B cell (primary cell): ENCODE measurements around the gene SOX13. TPM values are rescaled to one million over a fixed set of nuclear protein-coding genes. Genes with fewer than 3 reads are reported as not detected.

Experiments used
- ATAC-seq: fragments of 200-7000 bp; cut with Tn5 transposase; one replicate; pipeline ENCODE4 v1.10.0; 2021; ENCODE audit warnings: low read depth, mild to moderate bottlenecking, moderate number of reproducible peaks, moderate library complexity
- CTCF ChIA-PET: fragments of 350-600 bp; sonication (Branson Sonifier 250); formaldehyde crosslinking; loops from one replicate; lab custom pipeline; 2021; ENCODE audit warnings: antibody characterized with exemption, inconsistent platforms; lab: Charles Lee
- POLR2A ChIA-PET: fragments of 350-600 bp; sonication (Branson Sonifier 250); formaldehyde crosslinking; loops from one replicate; lab custom pipeline; 2021; ENCODE audit warnings: antibody characterized with exemption; lab: Charles Lee
- DNase-seq: peaks from one replicate; pipeline ENCODE4 v3.0.0; 2013
- H2AFZ ChIP-seq: 2 replicates; pipeline ENCODE4 v1.6.1; 2012; ENCODE audit warnings: mild to moderate bottlenecking, low read depth, low read length; ENCODE audit not compliant: insufficient read depth, poor library complexity, severe bottlenecking
- H3K27ac ChIP-seq, 2 donors: 1 replicate in 1 of 2; 2 replicates in 1 of 2; pipeline ENCODE4 v1.5.1; 2012 to 2013; ENCODE audit warnings: low read length in 2 of 2, mild to moderate bottlenecking in 2 of 2, moderate library complexity in 1 of 2
- H3K27me3 ChIP-seq, 4 experiments: fragments of 200-600 bp in 1 of 4; sonication (generic) in 1 of 4; replicated peaks in 1 of 4; 1 replicate in 2 of 4; 2 replicates in 2 of 4; pipeline versions ENCODE4 v1.6.1 to v1.7.0; 2013 to 2016; ENCODE audit warnings: low read length in 3 of 4, mild to moderate bottlenecking in 2 of 4, mixed read lengths in 1 of 4, moderate library complexity in 1 of 4; ENCODE audit not compliant: insufficient read depth in 4 of 4, control insufficient read depth in 3 of 4; ENCODE audit errors: control extremely low read depth in 1 of 4
- H3K36me3 ChIP-seq, 2 experiments: replicated peaks in 1 of 2; 1 replicate in 1 of 2; 2 replicates in 1 of 2; pipeline versions ENCODE4 v1.6.1 to v1.7.1; 2013; ENCODE audit warnings: low read length in 1 of 2; ENCODE audit not compliant: insufficient read depth in 2 of 2, control insufficient read depth in 1 of 2; ENCODE audit errors: control extremely low read depth in 1 of 2, extremely low read depth in 1 of 2
- H3K4me1 ChIP-seq, 2 donors: fragments of 200-600 bp in 1 of 2; sonication (generic) in 1 of 2; 1 replicate in 1 of 2; 2 replicates in 1 of 2; pipeline versions ENCODE4 v1.5.1 to v1.6.1; 2013 to 2017; ENCODE audit warnings: low read length in 2 of 2; ENCODE audit not compliant: control insufficient read depth in 2 of 2, insufficient read depth in 2 of 2
- H3K4me2 ChIP-seq: replicated peaks from 2 replicates; pipeline ENCODE3; 2012; ENCODE audit warnings: mild to moderate bottlenecking, low read depth, low read length; ENCODE audit not compliant: poor library complexity, severe bottlenecking
- H3K4me3 ChIP-seq, 5 experiments: fragments of 200-600 bp in 1 of 5; sonication (generic) in 1 of 5; 1 replicate in 3 of 5; 2 replicates in 2 of 5; pipeline versions ENCODE4 v1.5.1 to v1.7.0; 2011 to 2016; ENCODE audit warnings: low read length in 4 of 5, mild to moderate bottlenecking in 4 of 5, low read depth in 2 of 5, control low read depth in 1 of 5, moderate library complexity in 1 of 5; ENCODE audit not compliant: insufficient read depth in 1 of 5; ENCODE audit errors: control extremely low read depth in 1 of 5, extremely low read depth in 1 of 5
- H3K79me2 ChIP-seq: fragments of 200-600 bp; sonication (generic); one replicate; pipeline ENCODE4 v1.6.0; 2016; ENCODE audit warnings: low read length; ENCODE audit not compliant: control insufficient read depth, insufficient read depth
- H3K9ac ChIP-seq: fragments of 200-600 bp; sonication (generic); 2 replicates; pipeline ENCODE4 v1.6.1; 2017; ENCODE audit warnings: mild to moderate bottlenecking, low read length, moderate library complexity
- H3K9me3 ChIP-seq, 3 donors: one replicate each; pipeline versions ENCODE4 v1.6.1 to v1.7.1; 2013; ENCODE audit warnings: low read length in 2 of 3; ENCODE audit not compliant: control insufficient read depth in 2 of 3, insufficient read depth in 1 of 3; ENCODE audit errors: control extremely low read depth in 1 of 3
- H4K20me1 ChIP-seq: 2 replicates; pipeline ENCODE4 v1.6.0; 2012; ENCODE audit warnings: mild to moderate bottlenecking, low read length; ENCODE audit not compliant: insufficient read depth, control insufficient read depth, poor library complexity, severe bottlenecking
- H3K27ac Mint-ChIP-seq: one replicate; pipeline ENCODE4 v1.8.0; 2021; ENCODE audit warnings: mixed read lengths
- H3K27me3 Mint-ChIP-seq: one replicate; pipeline ENCODE4 v1.8.0; 2021; ENCODE audit warnings: mixed read lengths
- H3K4me1 Mint-ChIP-seq: one replicate; pipeline ENCODE4 v1.8.0; 2021; ENCODE audit warnings: mixed read lengths
- H3K4me3 Mint-ChIP-seq: one replicate; pipeline ENCODE4 v1.8.0; 2021; ENCODE audit warnings: mixed read lengths
- H3K9me3 Mint-ChIP-seq: one replicate; pipeline ENCODE4 v1.8.0; 2022; ENCODE audit warnings: mixed read lengths; ENCODE audit not compliant: insufficient read depth
- CTCF ChIP-seq: fragments of 200-600 bp; IDR thresholded peaks from one replicate; pipeline ENCODE4 v1.8.0; 2022; ENCODE audit warnings: antibody characterized with exemption, mild to moderate bottlenecking
- EZH2 ChIP-seq: IDR thresholded peaks from 2 replicates; pipeline ENCODE4 v1.6.1; 2012; ENCODE audit warnings: borderline replicate concordance, low read depth, mild to moderate bottlenecking, moderate library complexity, low read length; ENCODE audit not compliant: insufficient read depth, poor library complexity, severe bottlenecking
- WGBS: methylation state at CpG from one replicate; pipeline ENCODE4 v1.1.5; 2013; ENCODE audit warnings: missing lambda C conversion rate; ENCODE audit not compliant: insufficient coverage; 5-methylcytosine and 5-hydroxymethylcytosine counted together
- intact Hi-C: fragments of 100-400 bp; cut with micrococcal nuclease; formaldehyde crosslinking; loops from one replicate; pipeline ENCODE4 v1.10.0; 2022
- polyA plus RNA-seq: library from polyadenylated mRNA; depleted of rRNA; stranded (reverse); fragments of >200 nt; gene quantifications from 2 replicates; pipeline ENCODE4 v1.2.3, GENCODE V29; 2012
- total RNA-seq, 2 donors: library from RNA; stranded (reverse); fragments of 120-200 nt in 1 of 2; gene quantifications; 1 replicate in 1 of 2; 2 replicates in 1 of 2; pipeline versions ENCODE4 v1.2.3 to v1.2.4, GENCODE V29; 2013 to 2022

The SOX13 gene
- total and polyA plus RNA-seq, 2 donors (not counting 1 experiment from before 2014, with no cell fraction given), result 0.15 to 1.3 TPM

GRCh38 chr1:204087893-204088528 lies 15.1 kb downstream of the SOX13 start:
- intact Hi-C loops, result no loop called here
- Histone ChIP-seq H3K36me3 (no peaks in the 10 kb centered on the region), H3K27me3 (no peaks in the 10 kb centered on the region), H3K4me2 (no peak overlapping the region), H3K9me3 (no peaks in the 10 kb centered on the region), H3K4me3 (no peak overlapping the region), H3K9ac (no peak overlapping the region), H3K27ac (no peak overlapping the region), H4K20me1 (no peaks in the 10 kb centered on the region), H3K4me1 (no peaks in the 10 kb centered on the region), H2AFZ (no peak overlapping the region), H3K79me2 (no peaks in the 10 kb centered on the region)
- 87% methylated on average over 6 of the region's 7 CpGs for WGBS
- DNase-seq (no peak), ATAC-seq (no peak)
- Mint-ChIP-seq H3K4me3 (no peak overlapping the region), H3K9me3 (no peaks in the 10 kb centered on the region), H3K27me3 (peaks cover 11% of the 10 kb centered on the region), H3K27ac (no peak overlapping the region), H3K4me1 (no peaks in the 10 kb centered on the region)
- ChIA-PET CTCF (no interaction called here), POLR2A (no interaction called here)
- TF ChIP-seq CTCF (no peak), EZH2 (no peak)

- TF ChIP-seq CTCF (no peak), EZH2 (no peak)
- Histone ChIP-seq H3K79me2 (no peaks in the 10 kb centered on the region), H3K27ac (no peak overlapping the region), H3K27me3 (peaks cover 0 to 1% (median 0%) of the 10 kb centered on the region in 4 experiments), H3K4me1 (no peaks in the 10 kb centered on the region), H2AFZ (no peak overlapping the region), H3K36me3 (no peaks in the 10 kb centered on the region), H4K20me1 (no peaks in the 10 kb centered on the region), H3K4me3 (no peak overlapping the region), H3K9me3 (no peaks in the 10 kb centered on the region), H3K9ac (no peak overlapping the region), H3K4me2 (no peak overlapping the region)
- intact Hi-C loops, result no loop called here
- no peaks in the 10 kb centered on the region for H3K4me1 Mint-ChIP-seq
- WGBS, result 94% methylated on average over 2 of the region's 8 CpGs
- ChIA-PET CTCF (interaction anchor here (1.1 kb wide), 1 partner anchor 10 kb away, joined by 3 read pairs; no protein-coding TSS in a partner anchor), POLR2A (no interaction called here)
- no peak overlapping the region for H3K27ac Mint-ChIP-seq
- peaks cover 6% of the 10 kb centered on the region for H3K27me3 Mint-ChIP-seq
- no peaks in the 10 kb centered on the region for H3K9me3 Mint-ChIP-seq
- no peak overlapping the region for H3K4me3 Mint-ChIP-seq
- ATAC-seq, result no peak
- DNase-seq, result no peak
Observed at GRCh38 chr1:204088596-204088995, 15.7 kb downstream of the SOX13 start.
